ENCODE measurements around the gene NF1. TPM values are rescaled to one million over a fixed set of nuclear protein-coding genes. Genes with fewer than 3 reads are reported as not detected.
A peak's percentile ranks its signal among the peaks of the same experiment; 100 is the strongest.
"Not testable (repeated sequence)": the region's sequence is repeated elsewhere in the genome, so short reads cannot be mapped to it uniquely, and the experiment has no call there.

NF1 gene
- total RNA-seq, 1 donor from 2014 or later, result 53.7 TPM

DNA sequence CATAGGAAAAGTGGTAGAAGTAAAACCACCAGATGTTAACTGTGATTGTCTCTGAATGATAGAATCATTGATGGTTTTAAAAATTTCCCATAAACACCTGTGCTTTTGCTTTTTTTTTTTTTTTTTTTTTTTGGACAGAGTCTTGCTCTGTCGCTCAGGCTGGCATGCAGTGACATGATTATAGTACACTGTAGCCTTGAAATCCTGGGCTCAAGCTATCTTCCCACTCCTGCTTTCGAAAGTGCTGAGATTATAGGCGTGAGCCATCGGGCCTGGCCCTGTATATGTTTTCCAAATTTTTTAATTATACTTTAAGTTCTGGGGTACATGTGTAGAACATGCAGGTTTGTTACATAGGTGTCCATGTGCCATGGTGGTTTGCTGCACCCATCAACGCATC is 80.5 kb downstream of the NF1 start:
- Histone ChIP-seq H3K9me3 (ENCODE audit: insufficient read depth, low read depth, low read length) (no peaks in the 10 kb centered on the region), H3K27ac (ENCODE audit: low read depth, low read length) (no peak overlapping the region), H4K20me1 (ENCODE audit: insufficient read depth, low read length) (no peaks in the 10 kb centered on the region), H2AFZ (ENCODE audit: low read depth, low read length) (no peak overlapping the region), H3K4me1 (ENCODE audit: insufficient read depth, low read length) (no peaks in the 10 kb centered on the region), H3K36me3 (ENCODE audit: insufficient read depth, low read length) (peaks cover 6% of the 10 kb centered on the region), H3K4me3 (ENCODE audit: insufficient read depth, low read depth, low read length) (no peak overlapping the region), H3K4me2 (ENCODE audit: low read length) (no peak overlapping the region), H3K27me3 (ENCODE audit: insufficient read depth, low read length) (no peaks in the 10 kb centered on the region), H3K9ac (ENCODE audit: low read length) (no peak overlapping the region), H3K79me2 (ENCODE audit: insufficient read depth, low read length) (no peaks in the 10 kb centered on the region)
- DNase-seq (ENCODE audit: low read depth), result no peak
- Mint-ChIP-seq H3K27ac (ENCODE audit: unreplicated experiment) (no peak overlapping the region), H3K9me3 (ENCODE audit: unreplicated experiment) (no peaks in the 10 kb centered on the region), H3K4me3 (ENCODE audit: unreplicated experiment) (no peak overlapping the region), H3K4me1 (ENCODE audit: low read depth, unreplicated experiment) (no peaks in the 10 kb centered on the region), H3K27me3 (ENCODE audit: low read depth, unreplicated experiment) (no peaks in the 10 kb centered on the region), H3K36me3 (ENCODE audit: low read depth, unreplicated experiment) (peaks cover 17% of the 10 kb centered on the region)
- no peak for FAIRE-seq
- no peak for TF ChIP-seq EZH2 (IDR thresholded peaks at IDR 0.05; ENCODE audit: insufficient read depth, low read length)
- TF ChIP-seq, protein P1, sequence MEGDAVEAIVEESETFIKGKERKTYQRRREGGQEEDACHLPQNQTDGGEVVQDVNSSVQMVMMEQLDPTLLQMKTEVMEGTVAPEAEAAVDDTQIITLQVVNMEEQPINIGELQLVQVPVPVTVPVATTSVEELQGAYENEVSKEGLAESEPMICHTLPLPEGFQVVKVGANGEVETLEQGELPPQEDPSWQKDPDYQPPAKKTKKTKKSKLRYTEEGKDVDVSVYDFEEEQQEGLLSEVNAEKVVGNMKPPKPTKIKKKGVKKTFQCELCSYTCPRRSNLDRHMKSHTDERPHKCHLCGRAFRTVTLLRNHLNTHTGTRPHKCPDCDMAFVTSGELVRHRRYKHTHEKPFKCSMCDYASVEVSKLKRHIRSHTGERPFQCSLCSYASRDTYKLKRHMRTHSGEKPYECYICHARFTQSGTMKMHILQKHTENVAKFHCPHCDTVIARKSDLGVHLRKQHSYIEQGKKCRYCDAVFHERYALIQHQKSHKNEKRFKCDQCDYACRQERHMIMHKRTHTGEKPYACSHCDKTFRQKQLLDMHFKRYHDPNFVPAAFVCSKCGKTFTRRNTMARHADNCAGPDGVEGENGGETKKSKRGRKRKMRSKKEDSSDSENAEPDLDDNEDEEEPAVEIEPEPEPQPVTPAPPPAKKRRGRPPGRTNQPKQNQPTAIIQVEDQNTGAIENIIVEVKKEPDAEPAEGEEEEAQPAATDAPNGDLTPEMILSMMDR (IDR thresholded peaks at IDR 0.05; ENCODE audit: insufficient read depth, low read depth, low read length), result no peak

DNA sequence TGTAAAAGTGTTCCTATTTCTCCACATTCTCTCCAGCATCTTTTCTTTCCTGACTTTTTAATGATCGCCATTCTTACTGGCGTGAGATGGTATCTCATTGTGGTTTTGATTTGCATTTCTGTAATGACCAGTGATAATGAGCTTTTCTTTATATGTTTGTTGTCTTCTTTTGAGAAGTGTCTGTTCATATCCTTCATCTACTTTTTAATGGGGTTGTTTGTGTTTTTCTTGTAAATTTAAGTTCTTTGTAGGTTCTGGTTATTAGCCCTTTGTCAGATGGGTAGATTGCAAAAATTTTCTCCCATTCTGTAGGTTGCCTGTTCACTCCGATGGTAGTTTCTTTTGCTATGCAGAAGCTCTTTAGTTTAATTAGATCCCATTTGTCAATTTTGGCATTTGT is 81.4 kb downstream of the NF1 start:
- peaks cover 15% of the 10 kb centered on the region for H3K36me3 Mint-ChIP-seq (ENCODE audit: low read depth, unreplicated experiment)
- not testable (repeated sequence) for DNase-seq (ENCODE audit: low read depth); H3K4me3 Mint-ChIP-seq (ENCODE audit: unreplicated experiment); H3K9me3 ChIP-seq (ENCODE audit: insufficient read depth, low read depth, low read length); H3K4me1 ChIP-seq (ENCODE audit: insufficient read depth, low read length); FAIRE-seq; H3K4me3 ChIP-seq (ENCODE audit: insufficient read depth, low read depth, low read length); H3K4me2 ChIP-seq (ENCODE audit: low read length); H3K79me2 ChIP-seq (ENCODE audit: insufficient read depth, low read length); H3K27ac ChIP-seq (ENCODE audit: low read depth, low read length); H4K20me1 ChIP-seq (ENCODE audit: insufficient read depth, low read length); H3K36me3 ChIP-seq (ENCODE audit: insufficient read depth, low read length); H2AFZ ChIP-seq (ENCODE audit: low read depth, low read length); H3K9me3 Mint-ChIP-seq (ENCODE audit: unreplicated experiment); H3K9ac ChIP-seq (ENCODE audit: low read length); H3K27ac Mint-ChIP-seq (ENCODE audit: unreplicated experiment); H3K4me1 Mint-ChIP-seq (ENCODE audit: low read depth, unreplicated experiment); H3K27me3 ChIP-seq (ENCODE audit: insufficient read depth, low read length); H3K27me3 Mint-ChIP-seq (ENCODE audit: low read depth, unreplicated experiment)

DNA sequence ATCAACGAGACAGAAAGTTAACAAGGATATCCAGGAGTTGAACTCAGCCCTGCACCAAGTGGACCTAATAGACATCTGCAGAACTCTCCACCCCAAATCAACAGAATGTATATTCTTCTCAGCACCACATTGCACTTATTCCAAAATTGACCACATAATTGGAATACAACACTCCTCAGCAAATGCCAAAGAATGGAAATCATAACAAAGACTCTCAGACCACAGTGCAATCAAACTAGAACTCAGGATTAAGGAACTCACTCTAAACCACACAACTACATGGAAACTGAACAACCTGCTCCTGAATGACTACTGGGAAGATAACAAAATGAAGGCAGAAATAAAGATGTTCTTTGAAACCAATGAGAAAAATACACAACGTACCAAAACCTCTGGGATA is 84.2 kb downstream of the NF1 start:
- DNase-seq (ENCODE audit: low read depth), result peak; percentile 57
- not testable (repeated sequence) for H2AFZ ChIP-seq (ENCODE audit: low read depth, low read length); H3K27me3 ChIP-seq (ENCODE audit: insufficient read depth, low read length); H3K79me2 ChIP-seq (ENCODE audit: insufficient read depth, low read length); H3K4me3 Mint-ChIP-seq (ENCODE audit: unreplicated experiment); FAIRE-seq; H4K20me1 ChIP-seq (ENCODE audit: insufficient read depth, low read length); H3K27me3 Mint-ChIP-seq (ENCODE audit: low read depth, unreplicated experiment); H3K4me3 ChIP-seq (ENCODE audit: insufficient read depth, low read depth, low read length); H3K27ac ChIP-seq (ENCODE audit: low read depth, low read length); H3K36me3 ChIP-seq (ENCODE audit: insufficient read depth, low read length); H3K9ac ChIP-seq (ENCODE audit: low read length); H3K27ac Mint-ChIP-seq (ENCODE audit: unreplicated experiment); H3K9me3 ChIP-seq (ENCODE audit: insufficient read depth, low read depth, low read length); H3K4me1 Mint-ChIP-seq (ENCODE audit: low read depth, unreplicated experiment); H3K4me2 ChIP-seq (ENCODE audit: low read length); H3K9me3 Mint-ChIP-seq (ENCODE audit: unreplicated experiment); H3K4me1 ChIP-seq (ENCODE audit: insufficient read depth, low read length)
- H3K36me3 Mint-ChIP-seq (ENCODE audit: low read depth, unreplicated experiment), result peaks cover 22% of the 10 kb centered on the region

DNA sequence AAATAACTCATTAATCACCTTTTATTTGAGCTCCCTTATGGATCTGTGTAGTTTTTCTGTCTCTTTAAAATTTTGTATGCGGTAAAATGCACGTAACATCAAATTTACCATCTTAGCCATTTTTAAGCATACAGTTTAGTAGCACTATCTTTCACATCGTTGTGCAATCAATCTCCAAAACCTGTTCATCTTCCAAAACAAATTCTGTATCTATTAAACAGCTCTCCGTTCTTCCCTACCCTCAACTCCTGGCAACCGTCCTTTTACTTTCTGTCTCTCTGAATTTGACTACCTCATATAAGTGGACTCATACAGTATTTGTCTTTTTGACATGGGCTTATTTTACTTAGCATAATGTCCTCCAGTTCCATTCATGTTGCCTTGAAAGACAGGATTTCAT is 100.5 kb downstream of the NF1 start:
- no peak for FAIRE-seq
- H3K9ac ChIP-seq (ENCODE audit: low read length), result no peak overlapping the region
- no peak overlapping the region for H2AFZ ChIP-seq (ENCODE audit: low read depth, low read length)
- peaks cover 18% of the 10 kb centered on the region for H3K4me1 Mint-ChIP-seq (ENCODE audit: low read depth, unreplicated experiment)
- H3K79me2 ChIP-seq (ENCODE audit: insufficient read depth, low read length), result peaks cover 14% of the 10 kb centered on the region
- H3K36me3 ChIP-seq (ENCODE audit: insufficient read depth, low read length), result peaks cover 2% of the 10 kb centered on the region
- TF ChIP-seq, protein P1 (IDR thresholded peaks at IDR 0.05; ENCODE audit: insufficient read depth, low read depth, low read length), result no peak
- TF ChIP-seq EZH2 (IDR thresholded peaks at IDR 0.05; ENCODE audit: insufficient read depth, low read length), result no peak
- H3K4me3 Mint-ChIP-seq (ENCODE audit: unreplicated experiment), result no peak overlapping the region
- no peak overlapping the region for H3K4me3 ChIP-seq (ENCODE audit: insufficient read depth, low read depth, low read length)
- H3K27me3 Mint-ChIP-seq (ENCODE audit: low read depth, unreplicated experiment), result no peaks in the 10 kb centered on the region
- no peaks in the 10 kb centered on the region for H3K9me3 ChIP-seq (ENCODE audit: insufficient read depth, low read depth, low read length)
- H4K20me1 ChIP-seq (ENCODE audit: insufficient read depth, low read length), result peaks cover 12% of the 10 kb centered on the region
- no peak for DNase-seq (ENCODE audit: low read depth)
- H3K36me3 Mint-ChIP-seq (ENCODE audit: low read depth, unreplicated experiment), result peaks cover 14% of the 10 kb centered on the region
- H3K9me3 Mint-ChIP-seq (ENCODE audit: unreplicated experiment), result no peaks in the 10 kb centered on the region
- H3K27ac Mint-ChIP-seq (ENCODE audit: unreplicated experiment), result no peak overlapping the region
- H3K4me1 ChIP-seq (ENCODE audit: insufficient read depth, low read length), result peaks cover 3% of the 10 kb centered on the region
- H3K27me3 ChIP-seq (ENCODE audit: insufficient read depth, low read length), result no peaks in the 10 kb centered on the region
- no peak overlapping the region for H3K27ac ChIP-seq (ENCODE audit: low read depth, low read length)
- H3K4me2 ChIP-seq (ENCODE audit: low read length), result no peak overlapping the region

All from astrocyte (in vitro differentiated cells and primary cell).